Central memory CD8-positive, alpha-beta T cell (primary cell): ENCODE measurements around the gene CEP192.

Source experiments
- ATAC-seq: fragments of 150-1000 bp; cut with Tn5 transposase; replicated peaks from 2 replicates; pipeline ENCODE4 v1.10.0; 2022; ENCODE audit warnings: mild to moderate bottlenecking, moderate FRiP score, moderate number of reproducible peaks; ENCODE audit not compliant: poor library complexity, severe bottlenecking; ENCODE audit errors: extremely low read depth
- DNase-seq, 2 donors: peaks; one replicate each; pipeline ENCODE4 v3.0.0; 2021; ENCODE audit warnings: low spot score in 2 of 2
- H3K27ac Mint-ChIP-seq: one replicate; pipeline ENCODE4 v1.8.0; 2022; ENCODE audit warnings: low read depth, mild to moderate bottlenecking, moderate library complexity, mixed read lengths
- H3K27me3 Mint-ChIP-seq: one replicate; pipeline ENCODE4 v1.8.0; 2022; ENCODE audit warnings: mixed read lengths
- H3K36me3 Mint-ChIP-seq: one replicate; pipeline ENCODE4 v1.8.0; 2022; ENCODE audit warnings: mild to moderate bottlenecking, moderate library complexity, mixed read lengths; ENCODE audit not compliant: insufficient read depth
- H3K4me1 Mint-ChIP-seq: one replicate; pipeline ENCODE4 v1.8.0; 2022; ENCODE audit warnings: mixed read lengths
- H3K4me3 Mint-ChIP-seq: one replicate; pipeline ENCODE4 v1.8.0; 2022; ENCODE audit warnings: mild to moderate bottlenecking, moderate library complexity, mixed read lengths
- H3K9me3 Mint-ChIP-seq: one replicate; pipeline ENCODE4 v1.8.0; 2022; ENCODE audit warnings: mixed read lengths

The CEP192 gene

GRCh38 chr18:13018374-13018773 lies 27.2 kb downstream of the CEP192 start:
- Mint-ChIP-seq H3K27ac (no peak overlapping the region), H3K36me3 (peaks cover 46% of the 10 kb centered on the region), H3K27me3 (no peaks in the 10 kb centered on the region), H3K4me3 (no peak overlapping the region), H3K9me3 (no peaks in the 10 kb centered on the region), H3K4me1 (peaks cover 21% of the 10 kb centered on the region)
- ATAC-seq (no peak), DNase-seq (no peak)

GRCh38 chr18:13019301-13019700 lies 28.1 kb downstream of the CEP192 start:
- H3K4me1 Mint-ChIP-seq = peaks cover 28% of the 10 kb centered on the region
- H3K36me3 Mint-ChIP-seq = peaks cover 52% of the 10 kb centered on the region
- H3K27me3 Mint-ChIP-seq = no peaks in the 10 kb centered on the region
- no peak overlapping the region for H3K27ac Mint-ChIP-seq
- ATAC-seq (no peak), DNase-seq (no peak)
- no peak overlapping the region for H3K4me3 Mint-ChIP-seq
- H3K9me3 Mint-ChIP-seq = no peaks in the 10 kb centered on the region

GRCh38 chr18:13022644-13023043 lies 31.5 kb downstream of the CEP192 start:
- H3K9me3 Mint-ChIP-seq = no peaks in the 10 kb centered on the region
- ATAC-seq (no peak), DNase-seq (no peak)
- peaks cover 52% of the 10 kb centered on the region for H3K36me3 Mint-ChIP-seq
- no peaks in the 10 kb centered on the region for H3K27me3 Mint-ChIP-seq
- H3K4me1 Mint-ChIP-seq = peaks cover 39% of the 10 kb centered on the region
- no peak overlapping the region for H3K4me3 Mint-ChIP-seq
- no peak overlapping the region for H3K27ac Mint-ChIP-seq

GRCh38 chr18:13025233-13025632 lies 34.1 kb downstream of the CEP192 start:
- H3K4me1 Mint-ChIP-seq = peaks cover 35% of the 10 kb centered on the region
- H3K36me3 Mint-ChIP-seq = peaks cover 45% of the 10 kb centered on the region
- no peak overlapping the region for H3K27ac Mint-ChIP-seq
- ATAC-seq (no peak), DNase-seq (no peak)
- no peaks in the 10 kb centered on the region for H3K27me3 Mint-ChIP-seq
- H3K4me3 Mint-ChIP-seq = no peak overlapping the region
- H3K9me3 Mint-ChIP-seq = no peaks in the 10 kb centered on the region

GRCh38 chr18:13026583-13027270 lies 35.6 kb downstream of the CEP192 start:
- no peaks in the 10 kb centered on the region for H3K27me3 Mint-ChIP-seq
- H3K9me3 Mint-ChIP-seq = no peaks in the 10 kb centered on the region

GRCh38 chr18:13028869-13029268 lies 37.7 kb downstream of the CEP192 start:
- DNase-seq (no peak), ATAC-seq (no peak)
- H3K4me1 Mint-ChIP-seq = peaks cover 26% of the 10 kb centered on the region
- H3K27me3 Mint-ChIP-seq = no peaks in the 10 kb centered on the region
- no peaks in the 10 kb centered on the region for H3K9me3 Mint-ChIP-seq
- H3K36me3 Mint-ChIP-seq = peaks cover 46% of the 10 kb centered on the region
- no peak overlapping the region for H3K4me3 Mint-ChIP-seq
- H3K27ac Mint-ChIP-seq = no peak overlapping the region

More at GRCh38 chr18:13026583-13027270, 35.6 kb downstream of the CEP192 start:
- DNase-seq = no peak
- H3K4me1 Mint-ChIP-seq = peaks cover 34% of the 10 kb centered on the region
- H3K27ac Mint-ChIP-seq = peak overlapping the region; percentile 86
- no peak for ATAC-seq
- no peak overlapping the region for H3K4me3 Mint-ChIP-seq
- H3K36me3 Mint-ChIP-seq = peaks cover 46% of the 10 kb centered on the region

- Mint-ChIP-seq H3K27me3 (no peaks in the 10 kb centered on the region), H3K9me3 (no peaks in the 10 kb centered on the region), H3K4me1 (peaks cover 16% of the 10 kb centered on the region), H3K27ac (peak overlapping the region; percentile 30), H3K36me3 (peaks cover 44% of the 10 kb centered on the region), H3K4me3 (no peak overlapping the region)
- no peak for DNase-seq
- peak; percentile 32 for ATAC-seq
Observed at GRCh38 chr18:13032173-13032572, 41.0 kb downstream of the CEP192 start.

GRCh38 chr18:13035249-13035914 lies 44.2 kb downstream of the CEP192 start:
- Mint-ChIP-seq H3K4me3 (no peak overlapping the region), H3K36me3 (peaks cover 43% of the 10 kb centered on the region), H3K27ac (no peak overlapping the region), H3K4me1 (peaks cover 30% of the 10 kb centered on the region), H3K9me3 (no peaks in the 10 kb centered on the region), H3K27me3 (no peaks in the 10 kb centered on the region)
- no peak for DNase-seq
- ATAC-seq = no peak

- Mint-ChIP-seq H3K27me3 (no peaks in the 10 kb centered on the region), H3K36me3 (peaks cover 39% of the 10 kb centered on the region), H3K27ac (no peak overlapping the region), H3K4me3 (no peak overlapping the region), H3K4me1 (peaks cover 26% of the 10 kb centered on the region), H3K9me3 (no peaks in the 10 kb centered on the region)
- DNase-seq (no peak), ATAC-seq (no peak)
Observed at GRCh38 chr18:13036622-13037320, 45.6 kb downstream of the CEP192 start.

GRCh38 chr18:13039806-13040205 lies 48.6 kb downstream of the CEP192 start:
- H3K4me3 Mint-ChIP-seq = no peak overlapping the region
- ATAC-seq (no peak), DNase-seq (no peak)
- peaks cover 27% of the 10 kb centered on the region for H3K4me1 Mint-ChIP-seq
- H3K27ac Mint-ChIP-seq = peak overlapping the region; percentile 56
- H3K9me3 Mint-ChIP-seq = no peaks in the 10 kb centered on the region
- H3K36me3 Mint-ChIP-seq = peaks cover 40% of the 10 kb centered on the region
- H3K27me3 Mint-ChIP-seq = no peaks in the 10 kb centered on the region

GRCh38 chr18:13043066-13043465 lies 51.9 kb downstream of the CEP192 start:
- Mint-ChIP-seq H3K9me3 (no peaks in the 10 kb centered on the region), H3K36me3 (peaks cover 33% of the 10 kb centered on the region), H3K4me1 (peaks cover 38% of the 10 kb centered on the region), H3K4me3 (no peak overlapping the region), H3K27me3 (no peaks in the 10 kb centered on the region), H3K27ac (peak overlapping the region; percentile 69)
- ATAC-seq = no peak
- DNase-seq = no peak

- Mint-ChIP-seq H3K36me3 (peaks cover 46% of the 10 kb centered on the region), H3K27me3 (no peaks in the 10 kb centered on the region), H3K4me3 (no peak overlapping the region), H3K27ac (peak overlapping the region; percentile 21), H3K9me3 (no peaks in the 10 kb centered on the region), H3K4me1 (peaks cover 33% of the 10 kb centered on the region)
- ATAC-seq (no peak), DNase-seq (no peak)
Observed at GRCh38 chr18:13048061-13048595, 57.0 kb downstream of the CEP192 start.
